Measurements from ENCODE around the gene BICDL1.
A peak's percentile ranks its signal among the peaks of the same experiment; 100 is the strongest.

Gene BICDL1

DNA sequence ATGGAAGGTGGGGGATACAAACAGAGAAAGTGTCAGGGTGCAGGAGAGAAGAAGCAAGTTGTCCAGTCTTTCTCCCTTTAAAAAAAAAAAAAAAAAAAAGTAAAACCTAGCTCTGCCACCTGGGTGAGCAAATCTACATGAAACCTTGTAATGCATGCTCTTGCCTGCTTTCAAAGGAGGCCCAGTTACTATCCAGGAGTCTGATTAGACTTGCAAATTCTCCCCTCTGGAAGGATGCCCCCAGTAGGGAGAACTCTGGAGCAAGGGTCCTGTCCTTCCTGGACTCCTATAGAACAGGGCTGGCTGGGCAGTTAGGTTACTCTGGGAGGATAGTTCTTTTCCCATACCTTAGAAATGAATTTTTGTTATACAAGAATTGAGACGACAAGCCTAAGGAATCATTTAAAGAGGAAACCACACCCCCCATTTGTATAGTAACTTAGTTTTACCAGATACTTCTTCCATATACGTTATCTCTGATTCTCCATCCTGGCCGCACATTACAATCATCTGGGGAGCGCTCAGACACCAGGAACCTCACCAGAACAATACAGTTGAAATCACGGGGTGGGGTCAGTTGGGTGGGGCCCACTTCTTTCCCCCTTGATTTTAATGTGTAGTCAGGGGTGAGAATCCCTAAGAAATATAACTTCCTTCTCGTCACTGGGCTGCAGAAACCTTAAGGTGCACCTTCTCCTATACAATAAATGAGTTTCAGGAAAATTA is 97.0 kb downstream of the BICDL1 start:
- no peak for DNase-seq

DNA sequence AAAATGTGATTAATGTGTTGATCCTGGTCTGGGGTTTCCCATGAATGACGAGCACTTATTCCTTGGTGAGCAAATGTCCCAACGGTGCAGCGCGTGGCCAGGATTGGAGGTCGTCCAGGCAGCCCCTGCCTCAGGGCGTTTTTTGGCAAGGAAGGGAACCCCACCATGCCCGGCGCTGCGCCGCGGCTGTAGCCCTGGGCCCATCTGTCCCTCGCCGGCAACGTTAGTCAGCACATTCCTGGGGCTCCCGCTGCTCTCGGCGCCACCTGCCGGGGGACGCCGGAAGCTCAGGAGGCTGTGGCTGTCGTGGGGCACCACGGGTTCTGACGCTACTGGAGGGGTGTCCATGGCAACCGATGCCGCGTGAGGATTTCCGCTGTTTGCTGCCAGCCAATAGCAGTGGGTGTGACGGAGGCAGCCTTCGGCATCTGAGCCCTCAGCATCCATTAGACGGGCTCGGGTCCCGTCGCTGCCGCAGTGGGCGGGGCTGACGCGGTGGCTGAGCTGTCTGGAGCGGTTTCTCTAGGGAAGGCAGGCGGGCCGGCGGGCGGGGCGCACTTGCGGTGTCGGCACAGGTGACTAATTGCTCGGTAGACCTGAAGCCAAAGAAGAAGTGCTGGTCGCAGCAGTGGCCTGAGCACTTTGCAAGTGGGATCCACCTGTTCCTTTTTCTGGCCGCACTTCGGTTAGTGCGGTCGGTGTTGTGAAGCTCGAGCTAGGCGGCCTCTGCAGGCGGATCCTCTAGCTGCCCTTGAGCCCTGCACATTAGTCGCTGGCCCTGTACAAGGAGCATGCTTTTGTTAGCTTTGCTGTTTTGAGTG is 98.0 kb downstream of the BICDL1 start:
- DNase-seq, result peak; percentile 99

DNA sequence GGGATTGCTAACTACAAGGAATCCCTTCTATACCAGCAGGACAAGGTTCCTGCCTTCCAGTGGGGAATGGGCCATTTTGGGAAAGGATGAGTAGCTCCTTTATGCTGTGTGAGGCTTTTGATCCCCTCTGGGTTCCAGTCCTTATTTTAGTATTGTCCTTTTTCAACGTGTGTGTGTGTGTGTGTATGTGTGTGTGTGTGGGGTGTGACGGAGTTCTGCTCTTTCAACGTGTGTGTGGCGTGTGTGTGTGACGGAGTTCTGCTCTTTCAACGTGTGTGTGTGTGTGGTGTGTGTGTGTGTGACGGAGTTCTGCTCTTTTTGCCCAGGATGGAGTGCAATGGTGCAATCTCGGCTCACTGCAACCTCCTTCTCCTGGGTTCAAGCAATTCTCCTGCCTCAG is 100.1 kb downstream of the BICDL1 start:
- DNase-seq, result no peak

DNA sequence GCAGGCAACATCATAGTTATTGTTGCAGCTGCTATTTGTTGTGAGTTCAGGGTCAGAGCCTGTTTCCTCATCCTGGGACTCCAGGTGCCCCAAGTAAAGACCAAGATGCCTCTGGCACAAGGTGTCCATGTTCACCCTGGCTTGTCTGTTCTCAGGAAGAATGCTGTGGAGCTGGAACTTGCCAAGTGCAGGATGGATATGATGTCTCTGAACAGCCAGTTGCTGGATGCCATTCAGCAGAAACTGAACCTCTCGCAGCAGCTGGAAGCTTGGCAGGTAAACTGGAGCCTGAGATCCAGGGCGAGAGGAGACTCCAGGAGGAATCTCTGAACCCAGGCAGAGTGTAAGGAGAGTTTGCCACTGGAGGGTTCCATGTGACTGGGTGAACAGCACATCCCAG is 100.8 kb downstream of the BICDL1 start:
- no peak for DNase-seq

DNA sequence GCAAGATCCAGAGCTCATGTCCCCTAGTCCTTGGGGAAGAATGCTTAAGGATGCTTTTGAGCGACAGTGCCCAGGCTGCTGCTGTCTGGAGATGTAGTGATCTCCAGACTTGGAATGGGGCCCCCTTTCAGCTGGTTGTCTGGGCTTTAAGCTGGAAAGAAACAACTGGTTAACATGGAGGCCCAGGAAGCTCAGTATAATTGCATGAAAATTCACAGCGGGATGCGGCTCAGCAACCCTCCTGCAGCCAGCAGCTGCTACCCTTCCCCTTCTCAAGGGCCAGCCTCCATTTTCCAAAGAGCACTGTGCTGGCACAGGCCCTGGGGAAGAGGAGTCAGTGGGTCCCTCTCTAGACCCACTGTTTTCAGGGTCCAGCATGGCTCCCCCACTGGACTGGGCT is 101.2 kb downstream of the BICDL1 start:
- DNase-seq, result no peak

DNA sequence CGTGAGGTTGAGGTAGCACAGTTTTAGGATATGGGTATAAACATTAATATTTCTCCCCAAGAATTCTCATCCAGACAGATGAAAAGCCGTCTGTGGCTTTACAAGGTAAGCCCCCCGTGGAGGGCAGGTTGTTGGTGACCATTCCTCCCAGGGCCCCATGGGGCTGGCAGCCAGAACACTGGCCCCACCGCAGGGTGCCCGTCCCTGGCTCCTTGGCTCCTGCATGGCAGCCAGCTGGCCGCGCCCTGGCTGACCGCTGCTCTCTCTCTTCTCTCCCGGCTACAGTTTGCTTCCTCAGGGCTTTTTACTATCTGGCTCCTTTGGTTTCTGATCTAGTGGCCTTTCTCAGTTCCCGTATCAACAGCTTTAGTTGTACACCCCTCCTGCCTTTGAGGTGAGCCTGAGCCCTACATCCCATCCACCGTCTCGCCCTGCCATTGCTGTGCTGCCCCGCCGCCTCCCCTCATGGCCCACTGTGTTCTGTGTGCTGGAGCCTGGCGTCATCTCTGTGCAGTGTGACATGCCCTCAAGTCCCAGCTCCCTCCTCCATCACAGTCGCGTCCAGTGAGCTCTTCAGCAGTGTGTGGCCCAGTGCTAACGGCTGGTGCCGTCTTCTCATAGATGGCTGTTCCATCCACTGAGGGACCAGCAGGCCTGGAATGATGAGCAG is 101.7 kb downstream of the BICDL1 start:
- no peak for DNase-seq

DNA sequence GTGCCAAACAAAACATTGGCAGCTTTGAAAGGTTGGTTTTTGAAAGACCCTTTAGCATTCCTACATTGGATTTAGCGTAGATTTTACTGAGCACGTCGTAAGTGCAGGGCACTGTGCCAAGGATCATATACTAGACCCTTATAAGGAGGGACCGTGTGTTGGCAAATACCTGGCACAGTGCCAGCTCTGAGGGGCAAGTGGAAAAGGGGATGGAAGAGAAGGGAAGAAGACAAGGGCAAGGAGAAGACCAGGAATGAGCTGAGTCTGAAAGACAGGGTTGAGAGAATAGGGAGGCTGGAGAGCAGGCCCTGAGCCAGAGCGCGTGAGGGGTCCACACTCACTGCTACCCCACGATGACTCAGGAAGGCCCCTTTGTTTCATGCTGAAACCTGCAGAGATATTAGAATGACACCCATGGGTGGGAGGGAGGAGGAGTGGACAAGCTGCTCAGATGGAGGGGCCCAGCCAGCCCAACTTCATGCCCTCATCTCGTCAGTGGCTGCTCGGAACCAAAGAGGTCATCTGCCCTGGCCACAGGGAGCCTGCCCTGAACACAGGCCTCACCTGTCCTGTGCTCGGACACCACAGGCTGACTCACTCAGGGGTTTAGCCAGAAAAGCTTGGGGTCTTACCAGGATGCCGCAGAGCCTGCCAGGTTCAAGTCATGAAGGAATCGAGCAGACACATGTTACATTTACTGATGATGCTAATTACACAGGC is 102.5 kb downstream of the BICDL1 start:
- no peak for DNase-seq

DNA sequence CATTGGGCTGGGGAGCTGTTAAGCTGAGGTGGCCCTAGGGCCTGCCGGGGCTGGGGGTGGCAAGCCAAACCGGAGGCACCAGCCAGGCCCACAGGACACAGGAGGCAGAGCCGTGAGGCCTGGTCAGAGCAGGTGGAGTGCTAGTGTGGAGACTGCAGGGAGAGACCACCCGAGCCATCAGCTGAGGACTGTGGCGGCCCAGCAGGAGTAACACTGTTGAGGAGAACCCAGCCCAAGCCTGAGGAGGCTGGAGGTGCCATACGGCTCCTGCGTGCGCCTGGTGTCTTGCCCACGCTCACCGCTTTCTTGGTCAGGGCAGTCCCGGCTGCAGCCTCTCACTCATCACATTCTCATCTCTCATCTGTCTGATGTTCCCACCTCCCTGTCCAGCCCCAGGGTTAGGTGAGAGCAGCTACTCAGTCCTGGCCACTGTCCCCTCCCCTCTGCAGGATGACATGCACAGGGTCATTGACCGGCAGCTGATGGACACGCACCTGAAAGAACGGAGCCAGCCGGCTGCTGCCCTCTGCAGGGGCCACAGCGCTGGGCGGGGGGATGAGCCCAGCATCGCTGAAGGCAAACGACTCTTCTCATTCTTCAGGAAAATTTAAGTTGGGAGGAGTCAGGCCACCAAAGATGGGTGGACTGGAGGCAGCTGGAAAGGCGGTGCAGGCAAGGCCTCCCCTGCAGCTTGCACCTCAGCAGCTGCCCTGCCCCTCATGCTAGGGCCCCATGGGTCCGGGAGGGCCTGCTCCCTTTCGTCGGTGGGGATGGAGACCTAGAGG is 103.7 kb downstream of the BICDL1 start:
- DNase-seq, result no peak

DNA sequence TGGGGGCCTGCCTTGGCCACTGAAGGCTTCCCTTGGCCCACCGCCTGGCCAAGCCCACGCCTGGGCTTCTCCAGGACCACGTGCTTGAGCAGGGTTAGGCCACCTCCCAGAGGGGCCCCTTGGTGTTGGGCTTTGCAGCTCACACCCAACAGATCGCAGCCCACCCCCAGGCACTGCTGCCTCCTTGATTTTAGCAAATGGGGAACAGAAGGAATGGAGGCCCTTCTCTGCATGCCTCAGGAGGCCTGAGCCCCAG is 104.2 kb downstream of the BICDL1 start:
- DNase-seq, result no peak

DNA sequence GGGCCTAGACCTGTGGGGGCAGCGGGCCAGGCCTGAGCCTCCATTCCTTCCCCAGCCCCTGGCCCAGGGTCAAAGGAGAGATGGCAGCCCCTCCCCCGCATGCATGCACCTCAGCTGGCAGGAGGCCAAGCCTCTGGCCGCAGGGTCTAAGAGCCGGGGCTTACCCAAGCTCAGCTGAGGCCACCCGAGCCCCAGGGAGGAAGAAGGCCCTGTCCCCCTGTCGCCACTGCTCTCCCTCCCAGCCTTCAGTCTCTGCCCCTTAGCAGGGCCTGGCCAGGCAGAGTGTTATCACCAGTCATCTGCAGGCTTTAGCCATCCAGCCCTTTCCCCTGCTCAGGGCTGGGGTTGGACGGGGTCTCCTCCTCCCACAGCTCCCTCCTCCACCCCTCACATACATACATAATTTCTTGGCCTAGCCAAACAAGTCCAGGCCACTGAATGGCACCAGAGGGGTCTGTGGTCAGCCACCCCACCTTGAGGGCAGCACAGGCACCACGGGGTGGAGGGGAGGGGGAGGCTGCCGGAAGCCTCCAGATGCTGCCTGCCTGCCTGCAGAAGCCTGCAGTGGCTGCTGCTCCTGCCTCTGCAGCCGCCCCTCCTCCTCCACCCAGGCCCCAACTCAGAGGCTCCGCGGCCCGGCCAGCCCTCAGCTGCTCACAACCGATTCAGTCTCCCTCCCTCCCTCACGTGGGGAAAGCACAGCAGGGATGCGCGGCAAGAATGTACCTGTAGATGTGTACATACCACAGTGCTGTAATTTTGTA is 104.7 kb downstream of the BICDL1 start:
- no peak for DNase-seq

DNA sequence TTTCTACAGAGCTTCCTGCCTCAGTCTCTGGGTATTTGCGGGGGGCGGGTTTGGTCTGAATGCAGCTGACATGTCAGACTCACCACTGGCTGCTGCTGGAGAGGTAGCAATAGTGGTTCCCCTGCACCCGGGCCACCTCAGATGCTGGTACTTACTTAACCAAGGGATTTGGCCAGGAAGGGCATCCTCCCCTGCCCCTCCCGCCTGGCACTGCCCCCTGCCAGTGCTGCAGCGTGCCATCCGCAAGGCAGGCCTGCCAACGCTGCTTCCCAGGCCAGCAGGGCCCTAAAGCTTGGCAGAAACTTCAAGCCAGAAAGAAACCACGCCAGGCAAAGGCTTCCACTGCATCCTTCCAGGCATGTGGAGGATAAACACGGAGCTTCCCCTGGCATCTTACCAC is 105.4 kb downstream of the BICDL1 start:
- DNase-seq, result no peak

DNA sequence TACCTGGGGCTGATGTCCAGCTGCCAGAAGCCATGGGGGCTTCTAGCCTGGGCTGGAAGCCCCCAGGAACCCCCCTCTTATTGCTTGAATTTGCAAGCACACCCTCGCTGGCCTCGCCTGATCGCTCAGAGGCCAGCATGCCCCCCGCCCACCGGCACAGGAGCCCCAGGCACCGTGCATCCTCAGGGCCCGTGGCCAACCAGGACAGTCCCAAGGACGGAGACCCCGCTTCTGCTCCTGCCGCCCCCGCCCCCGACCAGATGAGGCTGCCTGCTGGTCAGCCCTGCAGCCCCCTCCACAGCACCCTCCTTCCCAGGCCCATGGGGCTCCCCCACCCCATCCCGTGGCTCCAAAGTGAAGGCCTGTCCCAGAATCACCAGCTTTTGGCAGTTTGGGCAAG is 106.3 kb downstream of the BICDL1 start:
- no peak for DNase-seq

DNA sequence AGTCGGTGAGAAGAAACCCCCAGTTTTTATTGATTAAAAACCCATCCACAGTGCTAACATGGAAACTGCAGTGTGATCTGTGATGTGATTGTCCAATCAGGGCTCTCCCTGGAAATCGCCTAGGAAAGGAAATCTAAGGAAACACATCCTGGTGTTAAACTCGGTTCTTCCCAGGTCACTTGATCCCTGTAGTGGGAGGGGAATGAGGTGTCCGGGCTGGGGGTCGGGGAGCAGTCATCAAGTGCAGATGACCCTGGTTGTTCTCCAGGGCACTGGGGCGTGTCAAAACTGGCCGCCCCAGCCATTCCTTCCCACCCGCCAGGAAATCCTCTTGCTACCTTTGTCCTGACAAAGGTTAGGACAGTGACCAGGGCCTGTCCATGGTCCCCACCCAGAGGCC is 106.7 kb downstream of the BICDL1 start:
- no peak for DNase-seq

DNA sequence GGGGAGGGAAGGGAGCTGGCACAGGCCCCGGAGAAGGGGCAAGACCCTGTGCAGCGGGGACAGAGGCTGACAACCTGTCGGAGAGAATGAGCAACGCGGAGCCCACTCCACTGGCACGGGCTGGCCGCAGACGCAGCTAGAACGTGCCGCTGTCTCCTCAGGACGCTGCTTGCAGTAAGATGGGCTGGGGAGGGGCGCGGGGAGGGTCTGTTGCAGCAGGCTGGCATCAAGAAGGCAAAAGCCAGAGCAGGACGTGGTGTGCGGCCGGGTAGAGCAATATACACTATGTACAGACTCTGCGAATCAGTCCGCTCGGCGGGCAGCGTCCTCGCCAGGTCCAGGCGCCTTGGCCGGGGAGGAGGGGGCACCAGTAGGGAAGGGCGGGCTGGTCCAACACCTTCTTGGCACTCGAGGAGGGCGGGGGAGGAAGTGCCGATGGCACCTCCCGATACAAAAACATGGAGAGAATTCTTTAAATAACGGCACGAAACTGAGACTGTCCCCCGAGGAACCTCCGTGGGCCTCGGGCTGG is 107.7 kb downstream of the BICDL1 start:
- no peak for DNase-seq

DNA sequence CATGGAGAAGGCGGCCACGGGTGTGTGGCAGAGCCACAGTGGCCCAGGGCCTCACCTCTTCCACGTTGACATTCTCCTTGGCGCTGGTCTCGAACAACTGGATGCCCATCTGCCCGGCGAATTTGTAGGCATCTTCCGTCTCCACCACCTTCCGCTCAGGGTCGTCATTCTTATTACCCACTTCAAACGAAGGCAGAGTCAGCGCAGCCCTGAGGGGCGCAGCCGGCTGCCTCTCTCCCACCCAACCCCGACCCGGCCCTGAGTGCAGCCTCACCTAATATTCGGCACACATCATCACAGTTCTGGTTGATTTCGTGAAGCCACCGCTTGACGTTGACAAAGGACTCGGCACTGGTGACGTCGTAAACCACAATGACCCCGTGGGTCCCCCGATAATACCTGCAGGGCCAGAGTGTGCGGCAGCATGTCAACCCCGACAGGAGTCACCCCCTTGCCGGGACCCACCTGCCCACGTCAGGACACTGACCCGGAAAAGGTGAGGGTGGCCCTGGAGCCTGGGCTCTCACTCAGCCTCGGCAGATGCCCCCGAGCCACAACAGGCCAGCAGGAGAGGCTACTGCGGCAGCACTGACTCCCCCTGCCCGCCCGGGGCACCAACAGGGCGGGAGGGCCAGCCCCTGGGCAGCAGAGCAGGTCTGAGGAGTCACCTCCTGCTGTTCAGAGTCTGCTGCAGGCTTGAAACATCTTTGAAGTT is 109.9 kb downstream of the BICDL1 start:
- no peak for DNase-seq

DNA sequence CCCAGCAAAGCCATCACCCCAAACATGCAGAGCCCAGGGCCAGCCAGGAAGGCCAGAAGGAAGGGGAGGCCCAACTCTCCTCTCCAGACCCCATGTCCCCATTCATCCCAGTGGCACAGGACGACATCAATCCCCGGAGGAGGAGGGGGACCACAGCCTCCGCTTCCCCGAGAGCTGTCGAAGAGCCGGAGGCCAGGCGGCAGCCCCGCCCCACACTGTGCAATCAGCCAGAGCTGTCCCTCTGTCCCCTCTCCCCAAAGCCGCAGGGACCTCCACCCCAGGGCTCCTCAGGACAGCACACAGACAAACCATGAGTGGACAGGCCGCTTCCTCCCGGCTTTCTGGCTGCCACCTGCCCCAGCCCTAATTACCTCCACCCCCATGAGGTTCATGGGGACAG is 110.7 kb downstream of the BICDL1 start:
- no peak for DNase-seq

DNA sequence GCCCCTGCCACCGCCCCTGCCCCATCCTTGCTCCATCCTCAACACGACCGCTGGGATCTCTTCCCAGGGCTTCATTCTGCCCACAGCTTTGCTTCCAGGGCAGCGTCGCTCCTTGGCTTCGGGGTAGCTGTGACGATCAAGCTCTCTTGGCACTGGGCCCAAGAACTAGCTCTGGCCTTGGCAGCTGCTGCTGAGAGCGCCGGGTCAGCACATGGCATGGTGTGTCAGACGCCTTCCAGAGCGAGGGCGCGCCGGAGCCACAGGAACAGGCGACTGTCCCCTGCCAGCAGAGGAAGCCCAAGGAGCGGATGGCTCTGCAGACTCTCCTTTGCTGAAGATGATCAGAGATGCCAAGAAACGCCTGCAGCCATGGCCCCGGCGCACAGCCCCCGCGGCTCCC is 111.6 kb downstream of the BICDL1 start:
- no peak for DNase-seq

DNA sequence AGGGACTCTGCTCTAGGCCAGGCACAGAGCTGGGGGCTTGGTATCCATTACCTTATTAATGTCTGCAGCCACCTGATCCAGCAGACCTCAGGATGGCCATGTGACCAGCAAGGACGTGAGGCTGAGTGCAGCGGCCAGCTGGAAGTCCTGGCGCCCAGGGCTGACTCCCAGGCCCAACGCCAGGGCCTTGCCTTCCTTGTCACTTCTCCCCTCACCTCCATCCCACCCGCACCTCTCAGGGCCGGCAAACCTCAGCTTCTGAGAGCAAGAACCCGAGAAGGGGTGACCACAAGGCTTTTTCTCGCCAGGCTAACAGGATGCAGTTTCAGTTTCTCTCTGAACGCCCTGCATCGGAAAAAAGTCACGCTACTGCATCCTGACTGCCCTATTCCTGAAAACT is 112.1 kb downstream of the BICDL1 start:
- no peak for DNase-seq

DNA sequence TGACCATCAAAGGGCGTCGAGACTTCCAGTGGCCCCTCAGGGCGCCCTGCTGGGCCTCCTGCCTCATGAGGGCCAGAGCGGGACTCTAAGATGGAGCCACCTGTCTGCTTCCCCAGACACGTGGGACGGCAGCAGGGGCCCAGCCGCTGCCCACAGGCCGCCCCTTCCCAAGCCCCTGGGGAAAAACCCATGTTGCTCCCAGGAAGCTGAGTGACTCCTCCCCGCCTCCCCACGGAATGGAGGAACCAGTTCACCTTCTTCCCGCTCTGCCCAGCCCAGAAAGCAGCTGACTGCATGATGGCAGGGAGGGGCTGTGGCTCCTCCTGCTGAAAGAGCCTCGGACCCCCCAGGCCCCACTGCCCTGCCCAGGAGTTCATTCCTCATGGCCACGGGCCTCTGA is 112.6 kb downstream of the BICDL1 start:
- DNase-seq, result no peak

DNA sequence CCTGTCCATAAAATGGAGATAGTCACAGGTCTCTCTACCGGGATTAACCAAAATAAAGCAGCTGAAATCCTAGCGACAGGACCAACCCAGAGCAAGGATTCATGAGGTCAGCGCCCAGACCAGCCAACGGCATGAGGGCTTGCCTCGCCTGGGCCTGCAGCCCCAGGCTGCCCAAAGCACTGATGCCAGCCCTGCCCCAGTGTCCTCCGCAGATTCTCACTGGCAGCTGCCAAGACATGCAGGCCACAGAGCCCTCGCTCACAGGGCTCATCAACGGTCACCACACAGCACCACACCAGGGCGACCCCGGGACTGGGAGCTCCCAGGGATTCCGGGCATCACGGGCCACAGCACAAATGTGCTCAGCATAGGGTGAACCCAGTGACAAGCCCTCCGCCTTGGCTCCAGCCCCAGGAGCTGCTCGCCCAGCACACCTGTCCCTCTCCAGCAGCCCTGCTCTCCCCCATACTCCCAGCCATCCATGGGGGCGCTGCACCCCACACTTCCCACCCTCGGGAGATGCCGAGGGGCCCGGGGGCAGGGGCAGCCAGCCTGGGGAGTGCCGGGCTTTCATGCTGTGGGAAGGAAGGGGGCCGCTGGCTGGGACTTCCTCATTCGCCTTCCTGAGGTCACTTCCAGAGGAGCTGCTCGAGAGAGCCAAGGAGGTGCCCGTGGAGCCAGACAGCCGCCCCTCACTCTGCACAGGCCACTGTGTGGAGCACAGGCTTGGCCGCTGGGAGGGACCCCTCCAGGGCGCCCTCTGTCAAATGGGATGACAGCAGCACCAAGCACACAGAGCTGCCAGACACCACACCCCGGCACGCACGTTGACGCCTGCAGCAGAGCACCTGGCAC is 113.4 kb downstream of the BICDL1 start:
- no peak for DNase-seq

All from NK-92 treated with Interleukin-12 subunit alpha and Interleukin-12 subunit beta, amount 100 ng/mL, for 24 hours (cell line).